CD4-positive, alpha-beta T cell treated with Interleukin-12 subunit alpha and Interleukin-12 subunit beta, for 1 hour (primary cell): ENCODE results near the gene CREB3L2.

Experiments used
- DNase-seq: peaks from one replicate; pipeline ENCODE4 v3.0.0-alpha.2; 2020

The CREB3L2 gene

DNA sequence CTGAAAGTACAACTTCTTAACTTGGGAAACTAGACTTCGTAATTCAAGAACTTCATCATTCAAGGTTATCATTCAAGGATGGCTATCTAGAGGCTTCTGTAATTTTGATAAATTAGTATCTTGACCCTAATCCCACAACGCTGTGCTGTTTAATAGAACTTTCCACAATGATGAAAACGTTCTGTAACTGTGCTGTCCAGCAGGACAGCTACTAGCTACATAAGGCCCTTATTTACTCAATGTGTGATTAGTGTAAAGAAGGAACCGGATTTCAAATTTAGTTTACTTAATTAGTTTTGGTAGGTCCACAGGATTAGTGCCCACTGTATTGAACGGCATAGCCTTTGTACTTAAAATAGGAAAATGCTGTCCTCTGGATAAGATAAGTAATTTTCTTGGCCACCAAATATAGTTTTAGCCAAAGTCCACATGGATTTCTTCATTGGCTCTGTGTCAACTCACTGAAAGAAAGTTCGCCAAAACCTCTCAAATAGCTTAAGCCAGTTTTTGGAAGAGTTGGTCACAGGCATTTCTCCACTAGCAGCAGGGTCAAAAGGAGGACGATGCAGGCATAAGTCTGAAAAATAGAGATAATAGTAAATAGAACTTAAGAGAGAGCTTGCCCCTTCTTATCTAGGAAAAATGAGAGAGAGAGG is 172.4 kb downstream of the CREB3L2 start:
- no peak for DNase-seq

DNA sequence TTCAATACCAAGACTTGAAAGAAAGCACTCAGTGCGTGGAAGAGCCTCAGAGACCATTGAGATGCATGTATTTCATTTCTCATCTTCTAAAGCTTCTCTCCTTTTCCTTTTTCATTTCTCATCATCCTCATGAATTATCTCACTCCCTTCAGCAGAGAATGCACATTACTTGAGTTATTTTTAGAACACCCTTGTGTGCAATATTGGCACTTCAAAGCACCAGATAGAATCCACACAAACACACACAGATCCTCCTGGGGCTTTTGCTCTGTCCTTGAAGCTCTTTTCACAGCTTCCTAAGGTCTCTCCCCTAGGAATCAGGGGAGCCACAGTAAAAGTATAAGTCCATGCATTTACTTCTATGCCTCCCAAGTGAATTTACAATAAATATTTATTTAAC is 173.4 kb downstream of the CREB3L2 start:
- DNase-seq, result no peak

DNA sequence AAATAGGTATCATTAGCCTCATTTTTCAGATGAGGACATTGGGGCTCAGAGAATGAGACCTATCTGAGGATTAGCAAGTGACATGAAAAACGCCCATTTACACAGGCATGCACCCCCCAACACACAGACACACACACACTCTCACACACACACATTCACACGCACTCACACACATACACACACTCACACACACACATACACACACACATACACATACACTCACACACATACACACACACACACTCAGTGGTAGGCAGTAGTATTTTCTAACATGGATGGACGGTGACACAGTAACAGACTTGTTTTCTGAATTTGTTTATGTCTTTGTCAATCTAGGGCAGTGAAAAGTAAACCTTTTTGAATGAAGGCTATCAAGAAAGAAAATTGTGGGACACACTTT is 176.4 kb downstream of the CREB3L2 start:
- DNase-seq, result no peak
